Small intestine (tissue), 7 donors: ENCODE measurements around the gene DNER. TPM values are rescaled to one million over a fixed set of nuclear protein-coding genes. Genes with fewer than 3 reads are reported as not detected.

ENCODE experiments used
- DNase-seq, 2 donors: peaks; one replicate each; pipeline versions ENCODE4 v3.0.0 to v3.0.0-alpha.2; 2013
- FAIRE-seq: peaks from 2 replicates; lab custom pipeline; 2012; peaks lifted over from hg19 to GRCh38; lab: Jason Lieb, UNC
- H3K27ac ChIP-seq, 3 donors: one replicate each; pipeline ENCODE4 v1.5.1; 2013; ENCODE audit warnings: low read length in 2 of 3, mild to moderate bottlenecking in 2 of 3, control low read depth in 1 of 3, inconsistent platforms in 1 of 3, low read depth in 1 of 3, moderate library complexity in 1 of 3
- H3K27me3 ChIP-seq, 3 donors: one replicate each; pipeline ENCODE4 v1.6.1; 2013; ENCODE audit warnings: low read length in 3 of 3, inconsistent platforms in 1 of 3; ENCODE audit not compliant: control insufficient read depth in 3 of 3, insufficient read depth in 3 of 3
- H3K36me3 ChIP-seq, 3 donors: one replicate each; pipeline ENCODE4 v1.6.1; 2013; ENCODE audit warnings: low read length in 3 of 3, inconsistent platforms in 1 of 3, low read depth in 1 of 3, mild to moderate bottlenecking in 1 of 3, moderate library complexity in 1 of 3; ENCODE audit not compliant: control insufficient read depth in 3 of 3, insufficient read depth in 2 of 3
- H3K4me1 ChIP-seq, 3 donors: one replicate each; pipeline ENCODE4 v1.6.1; 2013; ENCODE audit warnings: low read length in 2 of 3, inconsistent platforms in 1 of 3, low read depth in 1 of 3, mild to moderate bottlenecking in 1 of 3, moderate library complexity in 1 of 3; ENCODE audit not compliant: control insufficient read depth in 3 of 3, insufficient read depth in 2 of 3
- H3K4me3 ChIP-seq, 3 donors: one replicate each; pipeline ENCODE4 v1.5.1; 2013; ENCODE audit warnings: low read length in 3 of 3, control low read depth in 1 of 3, inconsistent platforms in 1 of 3, low read depth in 1 of 3, mild to moderate bottlenecking in 1 of 3, moderate library complexity in 1 of 3
- H3K9me3 ChIP-seq, 2 donors: one replicate each; pipeline ENCODE4 v1.6.1; 2013; ENCODE audit warnings: low read depth in 1 of 2, low read length in 1 of 2; ENCODE audit not compliant: control insufficient read depth in 2 of 2, insufficient read depth in 1 of 2
- WGBS, 3 donors: extraction: QIAGEN DNeasy Blood & Tissue Kit; methylation state at CpG; one replicate each; pipeline ENCODE4 v1.1.7; 2013; 5-methylcytosine and 5-hydroxymethylcytosine counted together
- polyA plus RNA-seq, 4 donors: library from polyadenylated mRNA; stranded (reverse) in 3 of 4; unstranded in 1 of 4; fragments of 200-250 nt in 3 of 4; fragments of 120-200 nt in 1 of 4; gene quantifications; one replicate each; pipeline versions ENCODE4 v1.2.1 to v1.2.3, GENCODE V29; 2013
- donor health status: healthy with polysubstance abuse.
- donor health status: control.
- donor health status: control.
- donor health status: Bipolar disorder and iron deficiency.
- donor health status: healthy.

DNER gene
- polyA plus RNA-seq, 4 donors: 0.99 to 2.4 TPM; not detected in 2

- no peaks in the 10 kb centered on the region for H3K4me1 ChIP-seq
- no peaks in the 10 kb centered on the region for H3K36me3 ChIP-seq
- DNase-seq: no peak
- H3K27me3 ChIP-seq: no peaks in the 10 kb centered on the region
- no peak for FAIRE-seq
- 84 to 85% (median 84%) methylated on average over 4 of the region's 4 CpGs for WGBS, 3 donors
- no peak overlapping the region for H3K4me3 ChIP-seq
- H3K27ac ChIP-seq: no peak overlapping the region
- H3K9me3 ChIP-seq: peaks cover 0 to 19% of the 10 kb centered on the region in 2 donors
Measured at GRCh38 chr2:229740279-229740678, 25.9 kb upstream of the DNER start.

GRCh38 chr2:229738024-229738625, 23.8 kb upstream of the DNER start:
- peaks cover 0 to 19% of the 10 kb centered on the region in 2 donors for H3K9me3 ChIP-seq
- 75 to 85% (median 75%) methylated on average over 3 of the region's 3 CpGs for WGBS, 3 donors
- FAIRE-seq: no peak

GRCh38 chr2:229734410-229734809, 20.1 kb upstream of the DNER start:
- FAIRE-seq: no peak

More at GRCh38 chr2:229738024-229738625, 23.8 kb upstream of the DNER start:
- Histone ChIP-seq H3K4me1 (no peaks in the 10 kb centered on the region), H3K27ac (no peak overlapping the region), H3K36me3 (no peaks in the 10 kb centered on the region), H3K4me3 (no peak overlapping the region), H3K27me3 (no peaks in the 10 kb centered on the region)
- DNase-seq: no peak

GRCh38 chr2:229733611-229734245, 19.4 kb upstream of the DNER start:
- FAIRE-seq: no peak
- Histone ChIP-seq H3K4me3 (no peak overlapping the region), H3K36me3 (no peaks in the 10 kb centered on the region), H3K9me3 (peaks cover 0 to 11% of the 10 kb centered on the region in 2 donors), H3K4me1 (no peaks in the 10 kb centered on the region), H3K27ac (no peak overlapping the region), H3K27me3 (peaks cover 0 to 2% (median 0%) of the 10 kb centered on the region in 3 donors)
- WGBS, 3 donors: 68 to 73% (median 69%) methylated on average over 6 of the region's 6 CpGs
- DNase-seq: no peak

More at GRCh38 chr2:229734410-229734809, 20.1 kb upstream of the DNER start:
- Histone ChIP-seq H3K9me3 (peaks cover 0 to 13% of the 10 kb centered on the region in 2 donors), H3K27ac (no peak overlapping the region), H3K4me1 (no peaks in the 10 kb centered on the region), H3K27me3 (peaks cover 0 to 2% (median 0%) of the 10 kb centered on the region in 3 donors), H3K36me3 (no peaks in the 10 kb centered on the region), H3K4me3 (no peak overlapping the region)
- 62 to 70% (median 63%) methylated on average over 1 of the region's 1 CpG for WGBS, 3 donors
- DNase-seq: no peak

GRCh38 chr2:229732897-229733296, 18.5 kb upstream of the DNER start:
- WGBS, 3 donors: 81 to 89% (median 88%) methylated on average over 6 of the region's 6 CpGs
- Histone ChIP-seq H3K4me3 (no peak overlapping the region), H3K4me1 (no peaks in the 10 kb centered on the region), H3K36me3 (no peaks in the 10 kb centered on the region), H3K27ac (no peak overlapping the region), H3K9me3 (peaks cover 0 to 11% of the 10 kb centered on the region in 2 donors), H3K27me3 (peaks cover 0 to 2% (median 0%) of the 10 kb centered on the region in 3 donors)
- FAIRE-seq: no peak
- DNase-seq: no peak

GRCh38 chr2:229731916-229732315, 17.6 kb upstream of the DNER start:
- peaks cover 0 to 11% of the 10 kb centered on the region in 2 donors for H3K9me3 ChIP-seq
- H3K4me1 ChIP-seq: no peaks in the 10 kb centered on the region
- WGBS, 3 donors: 28 to 40% (median 33%) methylated on average over 4 of the region's 4 CpGs
- peaks cover 0 to 2% (median 0%) of the 10 kb centered on the region in 3 donors for H3K27me3 ChIP-seq
- no peak overlapping the region for H3K27ac ChIP-seq
- DNase-seq: no peak
- H3K4me3 ChIP-seq: no peak overlapping the region
- no peaks in the 10 kb centered on the region for H3K36me3 ChIP-seq
- FAIRE-seq: no peak

- Histone ChIP-seq H3K27ac (no peak overlapping the region), H3K36me3 (no peaks in the 10 kb centered on the region), H3K9me3 (peaks cover 0 to 6% of the 10 kb centered on the region in 2 donors), H3K27me3 (peaks cover 0 to 2% (median 0%) of the 10 kb centered on the region in 3 donors), H3K4me1 (no peaks in the 10 kb centered on the region), H3K4me3 (no peak overlapping the region)
- FAIRE-seq (no peak), DNase-seq (no peak)
- 87 to 90% (median 87%) methylated on average over 5 of the region's 5 CpGs for WGBS, 3 donors
Measured at GRCh38 chr2:229731363-229731762, 17.0 kb upstream of the DNER start.

- H3K4me3 ChIP-seq: no peak overlapping the region
- H3K9me3 ChIP-seq: no peaks in the 10 kb centered on the region
- H3K4me1 ChIP-seq: no peaks in the 10 kb centered on the region
- no peak for FAIRE-seq
- peaks cover 0 to 2% (median 0%) of the 10 kb centered on the region in 3 donors for H3K27me3 ChIP-seq
- no peak overlapping the region for H3K27ac ChIP-seq
- no peak for DNase-seq
- no peaks in the 10 kb centered on the region for H3K36me3 ChIP-seq
Measured at GRCh38 chr2:229728370-229728769, 14.0 kb upstream of the DNER start.
